HS-27A (cell line): ENCODE results near the gene CEACAM20.
"Not testable (repeated sequence)": the region's sequence is repeated elsewhere in the genome, so short reads cannot be mapped to it uniquely, and the experiment has no call there.

Experiments
- DNase-seq: peaks from one replicate; pipeline ENCODE4 v3.0.0-alpha.2; 2012; ENCODE audit warnings: low read depth, missing footprints

CEACAM20 gene

DNA sequence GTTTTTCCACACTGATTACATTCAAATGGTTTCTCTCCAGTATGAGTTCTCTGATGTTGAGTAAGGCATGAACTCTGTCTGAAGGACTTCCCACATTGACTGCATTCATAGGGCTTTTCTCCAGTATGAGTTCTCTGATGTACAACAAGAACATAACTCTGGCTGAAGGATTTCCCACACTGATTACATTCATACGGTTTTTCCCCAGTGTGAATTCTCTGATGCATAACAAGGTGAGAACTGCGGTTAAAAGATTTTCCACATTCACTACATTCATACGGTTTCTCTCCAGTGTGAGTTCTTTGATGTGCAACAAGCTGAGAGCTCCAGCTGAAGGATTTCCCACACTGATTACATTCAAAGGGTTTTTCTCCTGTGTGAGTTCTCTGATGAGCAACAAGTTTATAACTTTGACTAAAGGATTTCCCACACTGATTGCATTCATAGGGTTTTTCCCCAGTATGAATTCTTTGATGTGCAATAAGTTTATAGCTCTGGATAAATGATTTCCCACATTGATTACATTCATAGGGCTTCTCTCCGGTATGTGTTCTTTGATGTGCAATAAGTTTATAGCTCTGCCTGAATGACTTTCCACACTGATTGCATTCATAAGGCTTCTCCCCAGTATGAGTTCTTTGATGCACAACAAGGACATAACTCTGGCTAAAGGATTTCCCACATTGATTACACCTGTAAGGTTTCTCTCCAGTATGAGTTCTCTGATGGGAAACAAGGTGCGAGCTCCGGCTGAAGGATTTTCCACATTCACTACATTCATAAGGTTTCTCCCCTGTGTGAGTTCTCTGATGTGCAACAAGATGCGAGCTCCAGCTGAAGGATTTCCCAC lies 52.7 kb downstream of the CEACAM20 start:
- peak; percentile 9 for DNase-seq

DNA sequence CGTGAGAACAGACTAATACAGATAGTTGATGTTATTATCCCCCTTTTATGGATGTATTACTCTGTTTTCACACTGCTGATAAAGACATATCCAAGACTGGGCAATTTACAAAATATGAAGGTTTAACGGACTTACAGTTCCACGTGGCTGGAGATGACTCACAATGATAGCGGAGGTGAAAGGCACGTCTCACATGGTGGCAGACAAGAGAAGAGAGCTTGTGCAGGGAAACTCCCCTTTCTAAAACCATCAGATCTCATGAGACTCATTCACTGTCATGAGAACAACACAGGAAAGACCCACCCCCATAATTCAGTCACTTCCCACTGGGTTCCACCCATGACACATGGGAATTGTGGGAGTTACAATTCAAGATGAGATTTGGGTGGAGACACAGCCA lies 60.7 kb downstream of the CEACAM20 start:
- not testable (repeated sequence) for DNase-seq

DNA sequence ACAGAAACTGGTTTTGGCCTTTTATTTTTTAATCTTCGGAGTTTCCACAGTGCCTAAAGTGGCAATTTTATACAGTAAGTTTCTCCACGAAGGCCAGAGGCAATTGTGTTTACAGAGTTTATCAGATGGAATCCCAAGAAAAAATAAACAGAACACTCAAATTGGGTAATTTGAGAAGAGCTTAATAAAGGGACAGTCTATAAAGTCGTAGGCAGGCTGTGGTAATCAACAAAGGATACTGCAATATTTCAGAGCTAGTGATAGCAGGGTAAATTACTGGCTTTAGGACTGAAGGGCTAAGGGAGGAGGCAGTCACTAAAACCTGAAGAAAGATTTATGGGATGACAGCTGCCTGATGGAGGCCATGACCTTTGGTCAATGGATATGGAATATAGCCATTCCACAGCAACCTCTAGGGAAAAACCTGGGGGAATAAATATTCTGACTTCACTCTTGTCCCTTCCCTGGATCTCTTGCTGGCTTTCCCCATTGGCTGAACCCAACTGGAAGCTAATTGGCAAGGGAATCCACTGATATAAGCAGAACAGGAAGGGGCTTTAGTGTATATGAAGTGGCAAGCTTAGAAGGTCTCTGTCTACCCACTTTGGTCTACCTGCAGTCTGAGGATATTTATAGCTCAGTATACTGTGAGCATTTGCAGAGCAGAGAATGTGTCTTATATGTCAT lies 66.7 kb downstream of the CEACAM20 start:
- not testable (repeated sequence) for DNase-seq
